GM19023 (cell line): ENCODE results near the gene TSPAN32.

Experiments used
- ATAC-seq: cut with Tn5 transposase; IDR thresholded peaks from one replicate; pipeline ENCODE4 v1.9.1; 2021; ENCODE audit warnings: mild to moderate bottlenecking, moderate library complexity; ENCODE audit not compliant: unreplicated experiment

Gene TSPAN32, protein sequence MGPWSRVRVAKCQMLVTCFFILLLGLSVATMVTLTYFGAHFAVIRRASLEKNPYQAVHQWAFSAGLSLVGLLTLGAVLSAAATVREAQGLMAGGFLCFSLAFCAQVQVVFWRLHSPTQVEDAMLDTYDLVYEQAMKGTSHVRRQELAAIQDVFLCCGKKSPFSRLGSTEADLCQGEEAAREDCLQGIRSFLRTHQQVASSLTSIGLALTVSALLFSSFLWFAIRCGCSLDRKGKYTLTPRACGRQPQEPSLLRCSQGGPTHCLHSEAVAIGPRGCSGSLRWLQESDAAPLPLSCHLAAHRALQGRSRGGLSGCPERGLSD

DNA sequence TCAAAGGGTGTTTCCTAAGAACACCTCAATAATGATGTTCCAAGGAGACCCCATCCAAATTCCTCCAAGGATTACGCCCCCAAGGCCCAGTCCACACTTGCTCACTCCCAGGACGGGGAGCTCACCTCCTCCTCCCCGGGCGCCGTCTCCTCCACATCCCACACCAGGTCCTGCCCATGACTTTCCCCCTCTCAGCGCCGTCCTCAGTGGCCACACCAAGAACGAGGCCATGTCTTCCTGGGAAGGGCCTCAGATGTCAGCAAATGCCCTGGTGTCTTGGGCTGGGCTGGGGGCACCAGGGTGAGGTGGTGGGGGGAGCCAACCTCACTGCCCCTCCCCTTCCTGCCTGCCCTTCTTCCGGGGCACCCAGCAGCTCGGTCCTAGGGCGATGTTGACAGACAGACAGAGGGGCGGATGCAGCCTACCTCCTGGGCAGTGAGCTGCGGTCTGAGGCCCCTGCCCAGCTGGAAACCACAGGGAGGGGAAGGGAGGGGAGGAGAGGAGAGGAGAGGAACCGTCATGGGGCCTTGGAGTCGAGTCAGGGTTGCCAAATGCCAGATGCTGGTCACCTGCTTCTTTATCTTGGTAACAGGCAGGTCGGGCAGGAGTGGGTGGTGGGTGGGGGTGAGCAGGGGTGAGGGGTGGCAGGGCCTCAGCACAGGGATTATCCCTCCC, at the start of gene TSPAN32, which contains the start of gene C11orf21:
TSPAN32 (plus strand) TSS at position 383 of the 675 bp plus-strand sequence; CDS start at position 520, 137 bp downstream.
C11orf21 (minus strand) TSS at position 288 of the 675 bp plus-strand sequence; CDS start at position 178, 110 bp downstream.
- ATAC-seq = no peak

GRCh38 chr11:2252018-2252417, 49.8 kb upstream of the TSPAN32 start:
- ATAC-seq = no peak

DNA sequence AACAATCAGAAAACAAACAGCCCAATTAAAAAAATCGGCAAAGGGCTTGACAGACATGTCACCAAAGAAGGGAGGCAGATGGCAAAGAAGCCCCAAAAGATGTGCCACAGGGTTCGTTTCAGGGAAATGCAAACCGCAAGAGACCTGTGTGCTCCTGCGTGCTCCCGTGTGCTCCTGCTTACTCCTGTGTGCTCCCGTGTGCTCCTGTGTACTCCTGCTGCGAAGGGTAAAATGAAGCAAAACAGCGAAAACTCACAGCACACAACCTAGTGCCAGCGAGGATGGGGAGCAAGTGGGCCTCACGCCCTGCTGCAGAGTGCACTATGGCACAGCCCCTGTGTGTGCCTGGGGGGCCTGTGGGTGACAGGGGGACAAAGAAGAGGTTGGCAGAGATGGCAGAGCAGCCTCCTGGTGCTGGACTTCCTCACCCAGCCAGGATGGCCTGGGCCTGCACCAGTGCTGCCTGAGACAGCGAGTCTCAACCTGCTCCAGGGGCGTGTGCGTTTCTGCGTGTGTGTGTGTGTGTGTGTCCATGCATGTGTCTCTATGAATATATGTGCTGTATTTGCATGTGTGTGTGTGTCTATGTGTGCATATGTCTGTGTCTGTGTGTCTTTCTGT, 45.4 kb upstream of the TSPAN32 start:
- no peak for ATAC-seq

GRCh38 chr11:2256951-2257700, 44.7 kb upstream of the TSPAN32 start:
- no peak for ATAC-seq

- ATAC-seq = no peak
Observed at GRCh38 chr11:2258501-2259465, 43.0 kb upstream of the TSPAN32 start.

DNA sequence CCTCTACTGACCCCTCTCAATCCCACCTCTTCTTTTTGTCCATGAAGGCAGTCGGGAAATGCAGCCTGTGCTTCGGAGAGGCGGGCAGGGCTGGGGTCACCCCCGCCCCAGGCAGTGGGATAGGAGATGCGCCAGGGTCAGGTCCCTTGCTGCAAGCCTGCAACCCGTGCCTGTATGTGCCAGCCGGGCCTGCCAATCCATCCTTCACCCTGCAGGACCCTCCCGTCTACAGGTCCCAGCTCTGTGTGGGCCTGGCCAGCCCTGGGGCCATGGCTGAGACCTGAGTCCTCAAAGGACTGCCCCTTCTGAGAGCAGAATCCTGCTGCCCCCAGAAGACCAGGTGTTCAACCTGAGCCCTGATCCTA, 42.4 kb upstream of the TSPAN32 start:
- ATAC-seq = no peak

- ATAC-seq = no peak
Observed at GRCh38 chr11:2259897-2260451, 41.8 kb upstream of the TSPAN32 start.

- ATAC-seq = no peak
Observed at GRCh38 chr11:2260491-2261364, 41.1 kb upstream of the TSPAN32 start.

DNA sequence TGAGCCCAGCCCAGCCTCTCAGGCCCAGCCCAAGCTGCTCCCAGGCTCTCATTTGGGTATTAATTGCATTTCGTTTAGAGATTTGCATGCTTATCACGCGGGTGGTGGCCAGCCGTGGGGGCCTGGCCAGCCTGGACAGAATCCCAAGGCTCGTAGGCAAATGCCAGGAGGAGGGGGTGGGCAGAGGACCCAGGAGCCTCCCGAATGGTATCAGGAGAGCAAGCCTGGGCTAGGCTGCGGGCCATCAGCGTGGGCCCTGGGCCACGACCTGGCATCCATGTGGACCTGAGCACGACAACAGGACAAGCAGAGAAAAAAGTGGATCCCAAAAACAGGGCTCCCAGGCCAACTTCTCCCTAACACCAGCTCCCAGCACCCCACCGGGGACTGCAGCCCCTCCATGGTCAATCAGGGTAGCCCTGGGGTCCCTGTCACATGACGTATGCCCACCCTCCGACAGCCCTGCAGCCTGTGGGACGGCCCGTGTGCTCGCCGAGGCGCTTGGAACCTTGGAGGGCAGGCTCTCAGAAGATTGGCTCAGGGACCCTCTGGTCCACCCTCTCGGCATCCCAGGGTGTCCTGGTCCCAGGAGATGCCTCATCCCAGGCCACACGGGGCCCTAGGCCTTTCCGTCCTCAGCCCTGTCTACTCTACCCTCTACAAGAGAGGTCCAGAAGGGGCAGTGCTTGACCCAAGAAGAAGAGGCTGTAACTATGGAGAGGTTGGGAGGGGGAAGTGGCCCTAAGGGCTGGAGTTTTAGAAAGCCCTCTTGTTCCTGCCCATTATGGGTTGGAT, 40.2 kb upstream of the TSPAN32 start:
- no peak for ATAC-seq

DNA sequence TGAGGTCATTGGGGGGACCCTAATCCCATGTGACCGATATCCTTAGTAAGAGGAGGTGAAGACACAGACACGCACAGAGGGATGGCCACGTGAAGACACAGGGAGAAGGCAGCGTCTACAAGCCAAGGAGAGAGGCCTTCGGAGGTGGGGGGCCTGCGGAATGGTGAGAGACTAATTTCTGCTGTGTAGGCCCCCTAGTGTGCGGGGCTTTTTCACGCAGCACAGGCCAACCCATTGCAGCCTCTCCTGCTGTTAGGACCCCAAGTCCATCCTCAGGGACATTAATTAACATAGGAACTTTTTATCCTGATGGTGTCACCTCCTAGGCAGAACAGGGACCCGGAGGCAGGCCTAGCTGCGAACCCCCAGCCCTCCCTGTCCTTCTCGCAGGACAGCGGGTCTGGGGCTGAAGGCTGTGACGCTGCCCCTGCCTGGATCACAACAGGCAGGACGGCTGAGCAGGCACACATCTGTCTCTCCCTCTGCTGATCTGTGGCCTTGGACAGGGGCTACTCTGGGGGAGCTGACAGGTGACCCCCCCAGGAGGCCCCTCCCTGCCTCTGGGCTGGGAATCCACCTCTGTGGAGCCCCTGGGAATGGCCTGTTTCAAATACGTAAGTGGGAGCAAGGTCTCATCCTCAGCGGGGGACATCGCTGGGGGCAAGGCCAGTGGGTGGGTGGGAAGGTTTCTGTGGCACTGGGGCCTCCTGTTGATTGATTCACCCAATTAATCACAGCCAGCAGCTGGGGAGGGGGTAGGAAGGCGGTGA, 39.3 kb upstream of the TSPAN32 start:
- ATAC-seq = no peak

DNA sequence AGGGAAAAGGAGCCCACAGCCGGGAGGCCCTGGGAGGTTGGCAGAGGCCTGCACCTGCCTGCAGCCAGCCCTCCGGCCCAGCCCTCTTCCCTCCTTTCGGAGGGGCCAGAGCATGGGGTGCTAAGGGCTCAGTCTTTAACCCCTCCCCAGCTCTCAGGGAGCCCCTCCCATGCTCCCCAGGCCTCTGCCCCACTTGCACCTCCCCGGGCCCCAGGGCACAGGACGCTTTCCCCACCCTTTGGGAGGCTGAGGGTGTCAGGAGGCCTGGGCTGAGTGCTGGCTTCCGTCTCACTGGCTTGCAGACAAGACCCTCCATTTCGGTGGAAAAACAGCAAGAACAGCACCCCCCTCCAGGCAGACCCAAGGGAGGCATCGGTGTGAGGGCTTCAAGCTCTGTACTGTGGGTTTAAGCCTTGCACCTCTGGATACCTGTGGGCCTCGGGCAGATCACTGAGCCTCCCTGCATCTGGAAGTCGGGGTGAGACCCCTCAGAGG, 38.7 kb upstream of the TSPAN32 start:
- no peak for ATAC-seq

DNA sequence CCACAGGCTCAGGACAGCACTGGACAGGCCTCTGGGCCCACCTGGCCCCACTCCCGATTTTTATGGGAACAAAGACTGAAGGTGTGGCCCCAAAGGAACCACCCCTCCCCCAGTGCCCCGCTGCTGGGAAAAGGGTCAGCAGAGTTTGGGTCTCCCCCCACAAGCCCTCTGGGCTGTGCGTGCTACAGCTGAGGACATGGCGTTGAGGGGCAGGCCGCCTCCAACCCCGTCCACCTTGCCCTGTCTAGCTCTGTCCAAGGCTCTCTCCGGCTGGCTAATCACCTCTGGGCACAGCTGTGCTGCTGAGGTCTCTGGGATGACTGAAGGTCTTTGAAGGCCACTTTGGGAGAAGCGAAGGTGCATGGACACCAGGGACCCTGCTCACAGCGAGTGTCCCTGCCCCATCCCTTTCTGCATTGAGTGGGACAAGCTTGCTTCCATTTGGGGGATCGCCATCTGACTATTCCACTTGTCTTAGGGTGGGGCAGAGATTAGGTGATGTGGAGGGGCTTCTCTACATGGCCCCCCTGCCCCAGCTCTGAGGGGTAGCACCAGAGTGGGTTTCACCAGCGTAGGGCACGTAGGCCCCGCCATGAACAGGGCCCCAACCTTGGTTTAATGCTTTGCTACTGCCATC, 38.0 kb upstream of the TSPAN32 start:
- ATAC-seq = no peak

DNA sequence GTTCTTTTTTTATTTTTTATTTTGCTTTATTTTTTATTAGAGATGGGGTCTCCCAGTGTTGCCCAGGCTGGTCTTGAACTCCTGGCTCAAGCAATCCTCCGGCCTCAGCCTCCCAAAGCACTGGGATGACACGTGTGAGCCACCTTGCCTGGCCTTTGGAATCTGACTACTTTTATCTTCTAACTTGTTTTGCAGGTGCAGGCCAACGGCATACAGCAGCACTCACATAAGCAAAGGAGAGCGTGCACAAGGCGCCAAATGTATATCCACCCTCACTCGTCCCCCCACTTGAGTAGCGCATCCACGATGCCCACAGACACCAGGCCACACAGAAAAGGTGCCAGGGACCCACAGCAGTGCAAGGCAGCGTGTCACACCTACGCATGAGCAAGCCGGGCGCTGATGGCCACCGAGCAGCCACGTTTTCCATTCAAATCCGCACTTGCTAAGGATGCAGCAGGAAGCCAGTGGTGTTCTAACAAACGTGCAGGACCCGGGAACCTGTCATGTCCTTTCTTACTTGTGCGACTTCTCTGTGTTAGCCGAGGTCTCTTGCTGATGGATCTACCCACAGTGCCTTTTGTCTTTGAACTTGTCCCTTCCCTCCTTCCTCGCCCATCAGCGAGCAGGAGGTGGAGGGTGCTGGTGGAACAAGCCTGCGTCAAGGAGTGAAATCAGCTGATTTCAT, 37.3 kb upstream of the TSPAN32 start:
- no peak for ATAC-seq

- ATAC-seq = no peak
Observed at GRCh38 chr11:2265396-2265795, 36.4 kb upstream of the TSPAN32 start.

DNA sequence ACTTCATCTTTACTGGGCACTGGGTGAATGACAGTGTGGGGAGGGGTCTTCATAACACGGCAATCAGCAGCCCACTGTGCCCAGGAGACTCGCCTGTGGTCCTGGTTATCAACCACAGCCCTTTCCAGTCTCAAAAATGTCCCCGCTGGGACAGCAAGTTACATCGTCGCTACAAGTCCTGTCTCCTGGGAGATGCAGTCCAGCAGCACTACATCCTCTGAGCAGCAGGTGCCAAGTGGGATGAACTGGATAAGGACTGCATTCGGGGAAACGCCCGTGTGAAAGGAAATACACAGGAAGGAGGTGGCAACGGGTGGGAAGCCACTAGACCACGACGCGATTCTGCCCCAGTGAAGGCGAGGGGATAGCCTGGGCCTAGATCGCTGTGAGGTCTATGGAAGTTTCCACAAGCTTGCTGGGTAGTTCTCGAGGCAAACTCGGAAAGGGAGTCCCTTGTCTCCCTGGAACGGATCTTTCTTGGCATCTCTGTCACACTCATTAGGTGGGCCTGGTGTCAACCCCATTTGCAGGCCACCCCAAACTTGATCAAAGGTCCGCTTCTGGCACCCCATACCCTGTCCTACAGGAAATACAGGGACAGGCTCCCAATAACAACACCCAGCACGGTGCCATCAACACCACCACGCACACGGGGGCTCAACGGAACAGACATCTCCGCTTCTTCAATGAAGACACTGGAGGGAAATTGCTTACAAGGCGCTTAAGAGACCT, 35.8 kb upstream of the TSPAN32 start:
- no peak for ATAC-seq
